ENCODE data around the gene CWF19L1. TPM values are rescaled to one million over a fixed set of nuclear protein-coding genes. Genes with fewer than 3 reads are reported as not detected.

Gene CWF19L1
- polyA plus RNA-seq, 1 of the 3 experiments (the other 2 are of a cell fraction), result 7.1 TPM

DNA sequence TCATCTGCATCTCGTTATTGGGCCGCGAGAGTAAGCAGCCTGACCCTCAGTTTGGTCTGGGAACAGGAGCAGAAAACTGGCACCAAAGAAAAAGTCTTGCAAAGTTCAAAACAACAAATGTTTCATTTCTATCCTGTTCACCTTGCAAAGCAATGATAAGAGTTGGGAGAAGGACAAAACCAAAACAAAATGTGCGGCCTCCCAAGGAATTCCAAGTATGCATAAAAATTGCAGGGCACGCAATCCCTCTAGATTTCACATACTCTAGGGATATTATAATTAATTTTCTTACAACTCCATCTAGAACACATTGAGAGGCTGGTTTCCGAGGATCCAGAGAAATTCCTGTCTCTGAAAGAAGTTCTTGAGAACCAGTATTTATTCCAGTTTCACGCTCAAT, 58.1 kb downstream of the CWF19L1 start:
- H3F3A ChIP-seq (replicated peaks; ENCODE audit: insufficient read depth), result peaks cover 2% of the 10 kb centered on the region
- no peak overlapping the region for H3K4me2 ChIP-seq
- H3K9me3 ChIP-seq, result no peaks in the 10 kb centered on the region
- no peaks in the 10 kb centered on the region for H3K79me2 ChIP-seq (ENCODE audit: insufficient read depth)
- no peak for DNase-seq
- no peak overlapping the region for H3K9ac ChIP-seq
- TF ChIP-seq TEAD4 (IDR thresholded peaks at IDR 0.05; ENCODE audit: borderline replicate concordance, insufficient read depth), result no peak
- TF ChIP-seq, protein P1, sequence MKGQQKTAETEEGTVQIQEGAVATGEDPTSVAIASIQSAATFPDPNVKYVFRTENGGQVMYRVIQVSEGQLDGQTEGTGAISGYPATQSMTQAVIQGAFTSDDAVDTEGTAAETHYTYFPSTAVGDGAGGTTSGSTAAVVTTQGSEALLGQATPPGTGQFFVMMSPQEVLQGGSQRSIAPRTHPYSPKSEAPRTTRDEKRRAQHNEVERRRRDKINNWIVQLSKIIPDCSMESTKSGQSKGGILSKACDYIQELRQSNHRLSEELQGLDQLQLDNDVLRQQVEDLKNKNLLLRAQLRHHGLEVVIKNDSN (IDR thresholded peaks at IDR 0.05; ENCODE audit: borderline replicate concordance, low read depth), result no peak
- no peak for TF ChIP-seq RCOR1 (IDR thresholded peaks at IDR 0.05; ENCODE audit: low read length)
- TF ChIP-seq CHD2 (IDR thresholded peaks at IDR 0.05; ENCODE audit: low read length, partially characterized antibody), result no peak
- no peaks in the 10 kb centered on the region for H4K20me1 ChIP-seq (ENCODE audit: insufficient read depth)
- ChIA-PET CTCF (no interaction called here), POLR2A (no interaction called here)
- 96% methylated on average over 7 of the region's 7 CpGs for WGBS (ENCODE audit: low lambda C conversion rate)
- H3K27me3 ChIP-seq (ENCODE audit: insufficient read depth), result no peaks in the 10 kb centered on the region
- no peaks in the 10 kb centered on the region for H3K9me2 ChIP-seq
- H3K4me1 ChIP-seq (ENCODE audit: control insufficient read depth in 1 of 2, insufficient read depth in 2 of 2, low read depth in 1 of 2, low read length in 1 of 2), result no peaks in the 10 kb centered on the region; a peak in 1 of 4 replicates
- H3K4me3 ChIP-seq (ENCODE audit: low read depth in 2 of 2, low read length in 1 of 2), result no peak overlapping the region
- no peak overlapping the region for H3K27ac ChIP-seq (ENCODE audit: low read depth in 2 of 2, low read length in 1 of 2)
- peaks cover 41 to 69% of the 10 kb centered on the region in 2 experiments for H3K36me3 ChIP-seq (replicated peaks in 1 of 2; ENCODE audit: control insufficient read depth in 1 of 2, insufficient read depth in 2 of 2, low read length in 1 of 2)
- H2AFZ ChIP-seq (ENCODE audit: low read depth), result no peak overlapping the region

DNA sequence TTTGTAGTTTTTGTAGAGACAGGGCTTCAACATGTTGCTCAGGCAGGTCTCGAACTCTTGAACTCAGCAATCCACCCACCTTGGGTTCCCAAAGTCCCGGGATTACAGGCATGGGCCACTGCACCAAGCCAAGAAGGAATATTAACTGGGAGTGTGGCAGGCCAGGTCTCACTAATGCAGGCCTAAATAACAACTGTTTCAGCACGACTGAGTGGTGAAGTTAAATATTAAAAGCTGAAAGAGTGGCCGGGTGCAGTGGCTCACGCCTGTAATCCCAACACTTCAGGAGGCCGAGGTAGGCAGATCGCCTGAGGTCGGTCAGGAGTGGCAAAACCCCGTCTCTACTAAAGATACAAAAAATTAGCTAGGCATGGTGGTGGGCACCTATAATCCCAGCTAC, 59.2 kb downstream of the CWF19L1 start:
- over 99% methylated on average over 9 of the region's 9 CpGs for WGBS (ENCODE audit: low lambda C conversion rate)
- peaks cover 46 to 69% of the 10 kb centered on the region in 2 experiments for H3K36me3 ChIP-seq (replicated peaks in 1 of 2; ENCODE audit: control insufficient read depth in 1 of 2, insufficient read depth in 2 of 2, low read length in 1 of 2)
- CTCF ChIA-PET, result no interaction called here

More for the DNA sequence above, 59.2 kb downstream of the CWF19L1 start:
- POLR2A ChIA-PET, result no interaction called here
- Histone ChIP-seq H3K4me1 (ENCODE audit: control insufficient read depth in 1 of 2, insufficient read depth in 2 of 2, low read depth in 1 of 2, low read length in 1 of 2) (no peaks in the 10 kb centered on the region; a peak in 1 of 4 replicates), H3K79me2 (ENCODE audit: insufficient read depth) (no peaks in the 10 kb centered on the region), H4K20me1 (ENCODE audit: insufficient read depth) (no peaks in the 10 kb centered on the region), H3K4me3 (ENCODE audit: low read depth in 2 of 2, low read length in 1 of 2) (no peak overlapping the region), H3K9me2 (no peaks in the 10 kb centered on the region), H3F3A (replicated peaks; ENCODE audit: insufficient read depth) (peaks cover 3% of the 10 kb centered on the region), H3K9me3 (no peaks in the 10 kb centered on the region), H2AFZ (ENCODE audit: low read depth) (no peak overlapping the region), H3K9ac (no peak overlapping the region), H3K27me3 (ENCODE audit: insufficient read depth) (no peaks in the 10 kb centered on the region), H3K4me2 (no peak overlapping the region), H3K27ac (ENCODE audit: low read depth in 2 of 2, low read length in 1 of 2) (no peak overlapping the region)
- DNase-seq, result no peak
- TF ChIP-seq, protein P2, sequence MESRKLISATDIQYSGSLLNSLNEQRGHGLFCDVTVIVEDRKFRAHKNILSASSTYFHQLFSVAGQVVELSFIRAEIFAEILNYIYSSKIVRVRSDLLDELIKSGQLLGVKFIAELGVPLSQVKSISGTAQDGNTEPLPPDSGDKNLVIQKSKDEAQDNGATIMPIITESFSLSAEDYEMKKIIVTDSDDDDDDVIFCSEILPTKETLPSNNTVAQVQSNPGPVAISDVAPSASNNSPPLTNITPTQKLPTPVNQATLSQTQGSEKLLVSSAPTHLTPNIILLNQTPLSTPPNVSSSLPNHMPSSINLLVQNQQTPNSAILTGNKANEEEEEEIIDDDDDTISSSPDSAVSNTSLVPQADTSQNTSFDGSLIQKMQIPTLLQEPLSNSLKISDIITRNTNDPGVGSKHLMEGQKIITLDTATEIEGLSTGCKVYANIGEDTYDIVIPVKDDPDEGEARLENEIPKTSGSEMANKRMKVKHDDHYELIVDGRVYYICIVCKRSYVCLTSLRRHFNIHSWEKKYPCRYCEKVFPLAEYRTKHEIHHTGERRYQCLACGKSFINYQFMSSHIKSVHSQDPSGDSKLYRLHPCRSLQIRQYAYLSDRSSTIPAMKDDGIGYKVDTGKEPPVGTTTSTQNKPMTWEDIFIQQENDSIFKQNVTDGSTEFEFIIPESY (IDR thresholded peaks at IDR 0.05; ENCODE audit: borderline replicate concordance, low read depth), result no peak
- TF ChIP-seq YY1 (IDR thresholded peaks at IDR 0.05; ENCODE audit: low read depth) (no peak), NFIC (IDR thresholded peaks at IDR 0.05; ENCODE audit: borderline replicate concordance) (no peak), SIN3A (IDR thresholded peaks at IDR 0.05; ENCODE audit: borderline replicate concordance, low read depth, low read length) (no peak), FOXM1 (IDR thresholded peaks at IDR 0.05; ENCODE audit: low read depth) (no peak), ELF1 (IDR thresholded peaks at IDR 0.05) (no peak), SMC3 (IDR thresholded peaks at IDR 0.05; ENCODE audit: low read depth, low read length) (no peak), FOSL2 (IDR thresholded peaks at IDR 0.05; ENCODE audit: borderline replicate concordance, low read depth) (no peak), POLR2AphosphoS5 (IDR thresholded peaks at IDR 0.05; ENCODE audit: low read depth, low read length) (no peak), MXI1 (IDR thresholded peaks at IDR 0.05; ENCODE audit: low read depth, low read length) (no peak), GABPA (IDR thresholded peaks at IDR 0.05; ENCODE audit: low read depth) (no peak), JUND (IDR thresholded peaks at IDR 0.05) (no peak), CHD2 (IDR thresholded peaks at IDR 0.05; ENCODE audit: low read length, partially characterized antibody) (no peak), EZH2phosphoT487 (IDR thresholded peaks at IDR 0.05; ENCODE audit: borderline replicate concordance, low read depth) (no peak), RCOR1 (IDR thresholded peaks at IDR 0.05; ENCODE audit: low read length) (no peak), TCF12 (IDR thresholded peaks at IDR 0.05) (no peak)
- TF ChIP-seq, protein P3, sequence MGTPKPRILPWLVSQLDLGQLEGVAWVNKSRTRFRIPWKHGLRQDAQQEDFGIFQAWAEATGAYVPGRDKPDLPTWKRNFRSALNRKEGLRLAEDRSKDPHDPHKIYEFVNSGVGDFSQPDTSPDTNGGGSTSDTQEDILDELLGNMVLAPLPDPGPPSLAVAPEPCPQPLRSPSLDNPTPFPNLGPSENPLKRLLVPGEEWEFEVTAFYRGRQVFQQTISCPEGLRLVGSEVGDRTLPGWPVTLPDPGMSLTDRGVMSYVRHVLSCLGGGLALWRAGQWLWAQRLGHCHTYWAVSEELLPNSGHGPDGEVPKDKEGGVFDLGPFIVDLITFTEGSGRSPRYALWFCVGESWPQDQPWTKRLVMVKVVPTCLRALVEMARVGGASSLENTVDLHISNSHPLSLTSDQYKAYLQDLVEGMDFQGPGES (IDR thresholded peaks at IDR 0.05; ENCODE audit: low read depth, low read length), result no peak
- TF ChIP-seq, protein P4, sequence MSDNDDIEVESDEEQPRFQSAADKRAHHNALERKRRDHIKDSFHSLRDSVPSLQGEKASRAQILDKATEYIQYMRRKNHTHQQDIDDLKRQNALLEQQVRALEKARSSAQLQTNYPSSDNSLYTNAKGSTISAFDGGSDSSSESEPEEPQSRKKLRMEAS (IDR thresholded peaks at IDR 0.05; ENCODE audit: low read depth), result no peak
- TF ChIP-seq, protein P5, sequence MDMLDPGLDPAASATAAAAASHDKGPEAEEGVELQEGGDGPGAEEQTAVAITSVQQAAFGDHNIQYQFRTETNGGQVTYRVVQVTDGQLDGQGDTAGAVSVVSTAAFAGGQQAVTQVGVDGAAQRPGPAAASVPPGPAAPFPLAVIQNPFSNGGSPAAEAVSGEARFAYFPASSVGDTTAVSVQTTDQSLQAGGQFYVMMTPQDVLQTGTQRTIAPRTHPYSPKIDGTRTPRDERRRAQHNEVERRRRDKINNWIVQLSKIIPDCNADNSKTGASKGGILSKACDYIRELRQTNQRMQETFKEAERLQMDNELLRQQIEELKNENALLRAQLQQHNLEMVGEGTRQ (IDR thresholded peaks at IDR 0.05; ENCODE audit: borderline replicate concordance, low read depth, low read length), result no peak
